M059J (cell line): ENCODE results near the gene JCAD. TPM values are rescaled to one million over a fixed set of nuclear protein-coding genes. Genes with fewer than 3 reads are reported as not detected.
"Not testable (repeated sequence)": the region's sequence is repeated elsewhere in the genome, so short reads cannot be mapped to it uniquely, and the experiment has no call there.

Source experiments
- DNase-seq: peaks from one replicate; pipeline ENCODE4 v3.0.0-alpha.2; 2012; ENCODE audit warnings: low read depth
- total RNA-seq: library from RNA; depleted of rRNA; stranded (reverse); fragments of >200 nt; shearing (Covaris generic); gene quantifications from 2 replicates; pipeline ENCODE4 v1.2.3, GENCODE V29; 2014

JCAD gene
- total RNA-seq, 1 experiment from 2014 or later, result not detected

DNA sequence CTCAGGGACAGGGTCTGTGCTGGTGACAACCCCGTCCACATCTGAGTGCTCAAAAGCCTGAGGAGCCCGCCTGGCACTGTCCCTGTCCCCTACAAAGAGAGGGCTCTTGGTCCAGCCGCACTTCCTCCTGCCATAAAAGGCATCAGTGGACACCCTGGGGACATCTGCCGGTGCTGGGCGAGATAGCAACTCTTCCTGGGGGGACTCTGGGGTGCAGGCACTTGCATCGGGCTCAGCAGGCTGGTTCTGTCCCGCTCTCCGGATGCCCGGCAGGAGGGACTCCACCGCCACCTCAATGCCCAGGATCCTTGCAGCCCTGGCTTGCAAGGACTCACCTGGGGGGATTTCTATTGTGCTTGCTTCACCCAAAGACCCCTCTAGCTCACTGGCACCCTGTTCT is 32.8 kb downstream of the JCAD start:
- DNase-seq, result no peak

GRCh38 chr10:30026080-30026479 is 33.3 kb downstream of the JCAD start:
- DNase-seq, result no peak

- not testable (repeated sequence) for DNase-seq
Observed at GRCh38 chr10:30025428-30025827, 34.0 kb downstream of the JCAD start.

- DNase-seq, result no peak
Observed at GRCh38 chr10:30022590-30022989, 36.8 kb downstream of the JCAD start.

DNA sequence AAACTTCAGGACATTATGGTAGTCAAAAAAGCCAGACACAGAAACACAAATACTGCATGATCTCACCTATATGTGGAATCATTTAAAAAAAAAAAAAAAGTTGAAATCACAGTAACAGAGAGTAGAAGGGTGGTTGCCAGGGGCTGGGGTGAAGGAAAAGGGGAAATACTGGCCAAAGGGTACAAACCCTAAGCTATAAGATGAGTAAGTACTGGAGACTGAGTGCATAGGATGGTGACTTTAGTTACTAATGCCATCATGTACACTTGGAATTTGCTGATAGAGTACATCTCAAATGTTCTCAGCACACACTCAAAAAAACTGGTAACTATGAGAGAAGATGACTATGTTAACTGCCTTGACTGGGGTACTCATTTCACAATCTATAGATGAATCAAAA is 39.9 kb downstream of the JCAD start:
- DNase-seq, result no peak

DNA sequence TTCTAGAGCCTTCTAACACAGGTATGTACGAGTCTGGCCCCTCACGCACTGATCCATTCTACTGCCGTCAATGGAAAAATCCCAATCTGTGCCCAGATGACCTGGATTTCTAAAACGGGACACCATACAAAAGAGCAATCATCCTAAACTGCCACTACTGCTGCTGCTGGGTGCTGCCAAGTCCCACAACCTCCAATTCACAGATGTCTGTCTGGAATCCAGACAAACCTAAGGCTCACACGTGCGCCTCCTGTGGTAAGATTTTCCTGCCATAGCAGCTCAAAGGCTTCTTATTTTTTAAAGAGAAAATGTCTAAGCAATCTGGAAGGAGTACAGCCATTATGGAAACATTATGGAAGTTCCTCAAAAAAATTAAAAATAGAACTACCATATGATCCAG is 40.9 kb downstream of the JCAD start:
- DNase-seq, result no peak

DNA sequence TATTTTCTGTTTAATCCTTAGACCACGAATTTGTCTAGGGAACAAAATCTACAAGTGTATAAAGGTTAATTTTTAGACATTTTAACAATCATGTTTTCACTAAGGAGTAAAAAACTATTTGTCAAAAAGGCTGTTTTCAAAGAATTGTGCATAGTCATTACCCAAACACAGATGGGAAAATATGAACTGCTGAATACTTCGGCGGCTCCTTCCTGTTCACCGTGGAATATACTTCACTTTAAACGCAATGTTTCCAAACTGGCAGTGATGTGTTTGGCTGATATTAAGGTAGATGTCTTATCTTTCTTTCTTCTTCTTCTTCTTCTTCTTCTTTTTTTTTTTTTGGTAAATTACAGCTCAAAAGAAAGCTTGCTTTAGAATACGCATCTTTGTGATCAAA is 41.4 kb downstream of the JCAD start:
- no peak for DNase-seq

- DNase-seq, result no peak
Observed at GRCh38 chr10:30017556-30017955, 41.8 kb downstream of the JCAD start.

DNA sequence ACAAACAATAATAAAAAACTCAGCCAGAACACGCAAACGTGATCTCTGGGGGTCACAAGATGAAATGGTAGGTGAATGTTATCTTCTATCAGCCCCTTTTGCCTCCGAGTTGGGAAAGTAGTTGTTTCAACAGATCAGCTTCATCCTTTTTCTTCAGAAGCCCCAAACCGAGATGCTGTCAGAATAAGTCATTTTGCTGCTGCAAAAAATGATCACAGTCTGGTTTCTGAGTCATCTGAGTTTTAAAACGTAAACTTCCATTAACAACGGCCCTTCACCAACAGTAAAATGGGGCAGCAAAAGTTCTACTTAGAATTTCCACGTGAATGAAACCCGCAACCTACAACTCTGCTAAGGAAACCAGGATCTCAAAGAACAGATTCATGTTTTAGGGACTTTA is 44.9 kb downstream of the JCAD start:
- no peak for DNase-seq

- DNase-seq, result peak; percentile 15
Observed at GRCh38 chr10:30013757-30014156, 45.6 kb downstream of the JCAD start.

GRCh38 chr10:30011956-30012647 is 47.3 kb downstream of the JCAD start:
- DNase-seq, result no peak

DNA sequence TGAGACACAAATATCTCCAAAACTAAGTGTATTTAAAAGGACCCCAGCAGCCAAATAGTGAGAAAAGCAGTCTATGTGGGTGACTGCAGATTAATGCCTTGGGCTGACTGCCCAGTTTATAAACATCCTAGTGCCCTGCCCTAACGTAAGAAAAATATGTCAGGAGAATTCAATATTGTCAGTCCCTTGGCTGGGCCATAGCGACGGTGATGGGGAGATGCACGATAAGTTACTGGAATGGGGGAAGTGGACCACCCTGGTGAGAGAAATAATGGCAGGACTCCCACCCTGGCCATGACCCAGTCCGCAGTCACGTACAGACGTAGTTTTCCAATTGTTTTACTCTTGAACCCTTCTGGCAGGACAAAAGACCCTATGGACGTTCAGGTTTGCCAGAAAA is 48.0 kb downstream of the JCAD start:
- no peak for DNase-seq

- DNase-seq, result no peak
Observed at GRCh38 chr10:30007406-30007805, 52.0 kb downstream of the JCAD start.

DNA sequence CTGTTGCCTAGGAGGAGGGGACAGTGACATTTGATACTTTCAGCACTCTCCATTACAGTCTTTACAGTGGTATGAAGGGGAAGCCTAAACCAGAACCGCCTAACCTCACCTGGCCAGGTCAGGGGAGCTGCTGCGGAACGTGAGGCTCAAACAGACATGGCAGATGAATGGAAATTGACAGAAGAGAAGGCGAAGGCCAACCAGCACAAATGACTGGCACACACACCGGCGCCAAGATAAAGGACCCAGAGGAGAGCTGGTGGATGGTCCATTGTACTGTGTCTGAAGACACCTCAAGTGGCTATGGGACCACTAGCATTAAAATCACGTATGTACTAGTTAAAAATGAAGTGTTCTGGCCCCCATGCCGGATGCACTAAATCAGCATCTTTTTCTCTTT is 53.0 kb downstream of the JCAD start:
- no peak for DNase-seq

DNA sequence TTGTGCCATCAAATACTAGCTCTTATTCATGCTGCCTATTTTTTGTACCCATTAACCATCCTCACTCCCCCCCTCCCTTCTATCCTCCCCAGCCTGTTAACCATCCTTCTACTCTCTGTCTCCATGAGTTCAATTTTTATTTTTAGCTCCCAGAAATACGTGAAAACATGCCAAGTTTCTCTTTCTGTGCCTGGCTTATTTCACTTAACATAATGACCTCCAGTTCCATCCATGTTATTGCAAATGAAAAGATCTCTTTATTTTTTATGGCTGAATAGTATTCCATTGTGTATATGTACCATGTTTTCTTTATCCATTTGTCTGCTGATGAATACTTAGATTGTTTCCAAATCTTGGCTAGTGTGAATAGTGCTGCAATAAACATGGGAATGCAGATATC is 54.3 kb downstream of the JCAD start:
- DNase-seq, result not testable (repeated sequence)

GRCh38 chr10:30002426-30003266 is 56.7 kb downstream of the JCAD start:
- DNase-seq, result peak; percentile 64

GRCh38 chr10:30000802-30001571 is 58.4 kb downstream of the JCAD start:
- peak; percentile 87 for DNase-seq

- DNase-seq, result peak; percentile 65
Observed at GRCh38 chr10:29998142-29998808, 61.1 kb downstream of the JCAD start.

DNA sequence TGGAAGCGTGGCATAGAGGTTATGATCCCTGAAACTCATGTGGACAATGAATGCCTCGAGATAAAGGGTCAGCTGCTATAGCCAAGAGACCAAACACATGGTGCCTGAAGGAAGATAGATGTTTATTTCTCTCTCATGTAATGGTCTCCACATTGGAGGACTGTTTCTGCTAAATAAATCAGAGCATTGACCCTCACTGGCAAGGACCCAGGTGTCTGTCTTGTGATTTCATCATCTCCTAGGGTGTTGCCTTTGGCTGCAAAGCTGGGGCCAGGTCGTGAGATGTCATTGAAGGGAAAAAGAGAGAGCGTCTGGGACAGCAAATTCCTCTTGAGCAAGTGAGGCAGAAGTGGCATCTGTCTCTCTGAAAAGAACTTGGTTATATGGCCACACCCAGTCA is 64.6 kb downstream of the JCAD start:
- no peak for DNase-seq

DNA sequence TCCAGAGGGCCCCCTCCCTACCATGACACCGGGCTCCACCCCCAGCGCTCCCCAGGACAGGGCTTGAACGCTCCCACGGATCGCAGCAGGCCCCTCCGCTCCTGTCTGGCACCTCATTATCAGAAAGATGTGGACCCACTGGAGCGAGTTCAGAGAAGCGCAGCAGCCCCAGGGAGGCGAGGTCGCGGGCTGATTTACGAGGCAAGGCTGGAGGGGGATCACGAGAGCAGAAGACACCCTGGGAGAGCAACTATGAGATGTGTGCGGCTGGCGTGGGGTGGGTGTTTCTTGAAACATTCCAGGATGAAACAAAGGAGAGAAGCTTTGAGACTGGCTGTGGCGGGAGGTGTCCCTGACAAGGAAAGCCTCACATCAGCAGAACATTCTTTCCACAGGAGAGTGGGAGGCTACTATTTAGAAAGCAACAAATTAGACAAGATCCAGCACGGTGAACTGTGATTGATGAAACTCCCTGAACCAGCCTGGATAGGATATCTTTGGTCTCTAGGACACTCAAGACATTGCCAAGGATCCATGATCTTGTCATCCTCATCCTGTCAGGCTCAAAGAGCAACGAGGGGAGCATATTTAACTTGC is 66.0 kb downstream of the JCAD start:
- DNase-seq, result no peak

- no peak for DNase-seq
Observed at GRCh38 chr10:29992914-29993313, 66.5 kb downstream of the JCAD start.

- no peak for DNase-seq
Observed at GRCh38 chr10:29991382-29991781, 68.0 kb downstream of the JCAD start.
